ENCODE data around the gene CAMK2D.

Gene CAMK2D

GRCh38 chr4:113674251-113674650, 87.3 kb downstream of the CAMK2D start:
- H3K36me3 ChIP-seq (ENCODE audit: insufficient read depth, low read length), result no peaks in the 10 kb centered on the region
- H3K9me3 ChIP-seq (ENCODE audit: control insufficient read depth, insufficient read depth, low read length), result no peaks in the 10 kb centered on the region
- H3K9ac ChIP-seq (ENCODE audit: low read depth, low read length), result no peak overlapping the region
- peaks cover 10% of the 10 kb centered on the region for H3K4me1 ChIP-seq (ENCODE audit: insufficient read depth, low read length)

DNA sequence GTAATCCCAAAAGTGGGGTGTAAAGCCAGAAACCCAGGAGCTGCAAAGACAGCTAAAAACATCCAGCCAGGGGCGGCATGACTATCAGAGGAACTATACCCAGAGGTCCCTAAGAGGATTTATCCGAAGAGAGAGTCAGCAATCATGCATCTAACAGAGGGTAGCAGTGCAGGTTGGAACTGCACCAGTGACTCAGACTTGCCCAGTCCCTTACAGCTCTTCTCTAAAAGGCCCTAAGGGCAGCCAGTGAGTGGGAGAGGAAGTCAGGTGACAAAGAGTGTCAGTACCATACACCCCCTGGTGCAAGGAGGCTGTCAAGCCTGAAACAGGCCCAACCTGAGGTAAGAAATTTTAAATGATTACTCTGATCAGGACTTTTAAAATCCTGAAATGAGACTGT, 88.1 kb downstream of the CAMK2D start:
- H3K9ac ChIP-seq (ENCODE audit: low read depth, low read length), result no peak overlapping the region
- peaks cover 10% of the 10 kb centered on the region for H3K4me1 ChIP-seq (ENCODE audit: insufficient read depth, low read length)
- no peaks in the 10 kb centered on the region for H3K9me3 ChIP-seq (ENCODE audit: control insufficient read depth, insufficient read depth, low read length)
- H3K36me3 ChIP-seq (ENCODE audit: insufficient read depth, low read length), result no peaks in the 10 kb centered on the region

- Histone ChIP-seq H3K9me3 (ENCODE audit: control insufficient read depth, insufficient read depth, low read length) (no peaks in the 10 kb centered on the region), H3K36me3 (ENCODE audit: insufficient read depth, low read length) (no peaks in the 10 kb centered on the region), H3K9ac (ENCODE audit: low read depth, low read length) (no peak overlapping the region), H3K4me1 (ENCODE audit: insufficient read depth, low read length) (0 out of 2 replicates have a peak, but pooled peaks cover 3% of the 10 kb centered on the region)
Measured at GRCh38 chr4:113666386-113667114, 95.0 kb downstream of the CAMK2D start.

- H3K9ac ChIP-seq (ENCODE audit: low read depth, low read length), result no peak overlapping the region
- no peaks in the 10 kb centered on the region for H3K9me3 ChIP-seq (ENCODE audit: control insufficient read depth, insufficient read depth, low read length)
- H3K4me1 ChIP-seq (ENCODE audit: insufficient read depth, low read length), result no peaks in the 10 kb centered on the region
- H3K36me3 ChIP-seq (ENCODE audit: insufficient read depth, low read length), result no peaks in the 10 kb centered on the region
Measured at GRCh38 chr4:113665036-113665435, 96.5 kb downstream of the CAMK2D start.

DNA sequence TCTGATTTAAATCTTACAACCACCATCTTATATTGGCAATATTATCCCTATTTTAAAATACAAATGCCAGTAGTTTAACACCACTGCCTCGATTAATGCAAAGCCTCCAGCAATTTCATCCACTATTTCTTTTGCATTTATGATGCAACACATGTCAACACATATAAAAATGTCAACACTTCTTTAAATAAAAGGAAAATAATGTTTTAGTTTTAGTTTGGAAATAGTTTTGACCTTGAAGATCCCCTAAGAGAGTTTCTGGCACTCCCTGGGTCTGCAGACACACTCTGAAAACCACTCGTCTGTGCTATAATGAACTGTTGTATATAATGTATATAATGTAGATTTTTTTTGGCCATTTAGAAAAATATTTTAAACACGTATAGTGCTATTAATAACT, 99.0 kb downstream of the CAMK2D start:
- 0 out of 2 replicates have a peak, but pooled peaks cover 3% of the 10 kb centered on the region for H3K9me3 ChIP-seq (ENCODE audit: control insufficient read depth, insufficient read depth, low read length)
- H3K4me1 ChIP-seq (ENCODE audit: insufficient read depth, low read length), result peaks cover 5% of the 10 kb centered on the region; the same call in 1 of the 2 replicates
- no peak overlapping the region for H3K9ac ChIP-seq (ENCODE audit: low read depth, low read length)
- no peaks in the 10 kb centered on the region; the same call in 1 of the 2 replicates for H3K36me3 ChIP-seq (ENCODE audit: insufficient read depth, low read length)

GRCh38 chr4:113659127-113659526, 102.4 kb downstream of the CAMK2D start:
- no peak overlapping the region for H3K9ac ChIP-seq (ENCODE audit: low read depth, low read length)
- 0 out of 2 replicates have a peak, but pooled peaks cover 3% of the 10 kb centered on the region for H3K9me3 ChIP-seq (ENCODE audit: control insufficient read depth, insufficient read depth, low read length)
- H3K36me3 ChIP-seq (ENCODE audit: insufficient read depth, low read length), result no peaks in the 10 kb centered on the region; the same call in 1 of the 2 replicates
- peaks cover 5% of the 10 kb centered on the region; the same call in 1 of the 2 replicates for H3K4me1 ChIP-seq (ENCODE audit: insufficient read depth, low read length)

- no peaks in the 10 kb centered on the region; the same call in 1 of the 2 replicates for H3K36me3 ChIP-seq (ENCODE audit: insufficient read depth, low read length)
- 0 out of 2 replicates have a peak, but pooled peaks cover 3% of the 10 kb centered on the region for H3K9me3 ChIP-seq (ENCODE audit: control insufficient read depth, insufficient read depth, low read length)
- H3K4me1 ChIP-seq (ENCODE audit: insufficient read depth, low read length), result peaks cover 5% of the 10 kb centered on the region; the same call in 1 of the 2 replicates
- no peak overlapping the region for H3K9ac ChIP-seq (ENCODE audit: low read depth, low read length)
Measured at GRCh38 chr4:113657586-113658233, 103.8 kb downstream of the CAMK2D start.

GRCh38 chr4:113653871-113654270, 107.7 kb downstream of the CAMK2D start:
- no peaks in the 10 kb centered on the region; the same call in 1 of the 2 replicates for H3K36me3 ChIP-seq (ENCODE audit: insufficient read depth, low read length)
- peaks cover 7% of the 10 kb centered on the region; the same call in 1 of the 2 replicates for H3K4me1 ChIP-seq (ENCODE audit: insufficient read depth, low read length)

GRCh38 chr4:113646442-113646822, 115.1 kb downstream of the CAMK2D start:
- H3K36me3 ChIP-seq (ENCODE audit: insufficient read depth, low read length), result no peaks in the 10 kb centered on the region
- H3K9me3 ChIP-seq (ENCODE audit: control insufficient read depth, insufficient read depth, low read length), result no peaks in the 10 kb centered on the region
- peaks cover 27% of the 10 kb centered on the region for H3K4me1 ChIP-seq (ENCODE audit: insufficient read depth, low read length)
- no peak overlapping the region for H3K9ac ChIP-seq (ENCODE audit: low read depth, low read length)

More at GRCh38 chr4:113653871-113654270, 107.7 kb downstream of the CAMK2D start:
- H3K9ac ChIP-seq (ENCODE audit: low read depth, low read length), result no peak overlapping the region
- H3K9me3 ChIP-seq (ENCODE audit: control insufficient read depth, insufficient read depth, low read length), result 0 out of 2 replicates have a peak, but pooled peaks cover 3% of the 10 kb centered on the region

DNA sequence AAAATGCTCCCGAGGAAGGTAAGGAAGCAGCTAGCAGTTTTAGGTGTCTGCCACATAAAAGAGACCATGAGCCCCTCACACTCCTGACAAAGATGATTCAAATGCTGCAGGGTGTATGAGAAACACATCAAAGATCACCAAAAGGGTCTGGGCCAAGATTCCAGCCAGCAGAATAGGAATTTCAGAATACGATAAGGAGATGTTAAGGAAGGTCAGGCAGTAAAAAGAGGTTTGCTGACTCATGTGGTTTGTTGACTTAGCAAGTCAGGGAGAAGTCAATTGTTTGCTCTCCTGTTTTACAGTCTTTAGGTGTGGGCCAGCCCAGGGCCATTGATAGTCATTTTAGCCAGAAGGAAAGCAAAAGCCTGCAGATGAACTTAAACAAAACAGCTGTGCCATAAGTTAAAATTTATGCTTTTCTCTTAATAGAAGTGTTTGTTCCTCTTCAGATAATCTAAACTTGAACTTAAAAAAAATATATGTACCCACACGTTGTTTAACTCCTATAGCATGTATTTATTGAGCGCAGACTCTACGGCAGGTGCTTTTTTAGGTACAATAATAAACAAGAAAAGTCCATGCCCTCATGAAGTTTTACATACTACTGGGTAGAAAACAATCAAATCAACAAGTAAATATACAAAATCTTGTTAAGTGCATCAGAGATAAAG, 115.6 kb downstream of the CAMK2D start:
- no peaks in the 10 kb centered on the region for H3K9me3 ChIP-seq (ENCODE audit: control insufficient read depth, insufficient read depth, low read length)
- H3K36me3 ChIP-seq (ENCODE audit: insufficient read depth, low read length), result no peaks in the 10 kb centered on the region
- no peak overlapping the region for H3K9ac ChIP-seq (ENCODE audit: low read depth, low read length)
- peaks cover 30% of the 10 kb centered on the region for H3K4me1 ChIP-seq (ENCODE audit: insufficient read depth, low read length)

DNA sequence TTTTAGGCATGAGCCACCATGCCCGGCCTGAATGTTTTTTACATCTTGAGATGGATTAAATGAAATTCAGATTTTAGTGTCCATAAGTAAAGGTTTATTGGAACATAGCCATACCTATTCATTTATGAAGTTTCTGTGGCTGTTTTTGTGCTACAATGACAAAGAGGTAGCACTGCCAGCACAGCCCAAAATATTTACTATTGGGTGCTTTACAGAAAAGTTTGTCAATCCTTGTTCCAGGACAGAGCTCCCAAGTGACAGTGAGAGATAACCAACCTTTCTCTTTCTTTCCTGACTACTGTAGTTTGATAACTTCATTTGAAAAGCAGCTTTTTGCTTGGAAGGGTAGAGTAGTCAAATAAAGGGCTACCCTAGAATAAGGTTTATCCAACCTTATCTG, 116.2 kb downstream of the CAMK2D start:
- Histone ChIP-seq H3K4me1 (ENCODE audit: insufficient read depth, low read length) (peaks cover 35% of the 10 kb centered on the region), H3K9ac (ENCODE audit: low read depth, low read length) (no peak overlapping the region), H3K36me3 (ENCODE audit: insufficient read depth, low read length) (no peaks in the 10 kb centered on the region), H3K9me3 (ENCODE audit: control insufficient read depth, insufficient read depth, low read length) (no peaks in the 10 kb centered on the region)

DNA sequence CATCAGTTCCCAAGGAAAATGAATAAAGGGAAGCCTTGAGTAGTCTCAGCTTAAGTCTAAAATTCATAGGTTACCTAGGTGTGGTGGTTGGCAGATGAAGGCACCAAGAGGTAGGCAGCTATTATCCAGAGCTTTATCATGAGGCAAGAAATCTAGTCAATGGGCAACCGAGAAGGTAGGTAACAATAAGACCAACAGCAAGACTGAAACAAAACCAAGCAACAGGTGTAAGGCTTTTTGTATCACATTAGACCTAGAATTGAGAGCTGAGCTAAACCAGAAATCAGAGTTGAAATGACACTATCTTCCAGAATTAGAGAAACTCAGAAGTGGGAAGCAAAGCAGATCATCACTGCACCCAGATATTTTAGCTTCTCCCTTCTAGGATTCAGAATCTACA, 117.1 kb downstream of the CAMK2D start:
- no peaks in the 10 kb centered on the region for H3K9me3 ChIP-seq (ENCODE audit: control insufficient read depth, insufficient read depth, low read length)
- peaks cover 44% of the 10 kb centered on the region for H3K4me1 ChIP-seq (ENCODE audit: insufficient read depth, low read length)
- H3K9ac ChIP-seq (ENCODE audit: low read depth, low read length), result no peak overlapping the region
- H3K36me3 ChIP-seq (ENCODE audit: insufficient read depth, low read length), result no peaks in the 10 kb centered on the region

- no peaks in the 10 kb centered on the region for H3K9me3 ChIP-seq (ENCODE audit: control insufficient read depth, insufficient read depth, low read length)
- H3K4me1 ChIP-seq (ENCODE audit: insufficient read depth, low read length), result peaks cover 40% of the 10 kb centered on the region
- no peaks in the 10 kb centered on the region for H3K36me3 ChIP-seq (ENCODE audit: insufficient read depth, low read length)
- no peak overlapping the region for H3K9ac ChIP-seq (ENCODE audit: low read depth, low read length)
Measured at GRCh38 chr4:113643505-113643904, 118.0 kb downstream of the CAMK2D start.

GRCh38 chr4:113641025-113641431, 120.5 kb downstream of the CAMK2D start:
- H3K9ac ChIP-seq (ENCODE audit: low read depth, low read length), result no peak overlapping the region
- peaks cover 23% of the 10 kb centered on the region for H3K4me1 ChIP-seq (ENCODE audit: insufficient read depth, low read length)
- H3K36me3 ChIP-seq (ENCODE audit: insufficient read depth, low read length), result no peaks in the 10 kb centered on the region
- H3K9me3 ChIP-seq (ENCODE audit: control insufficient read depth, insufficient read depth, low read length), result no peaks in the 10 kb centered on the region
